Thyroid gland (tissue), 4 donors: ENCODE data around the gene CAAP1.

Experiments
- POLR2A ChIP-seq, 2 donors: fragments of 450-650 bp; IDR thresholded peaks; one replicate each; pipeline ENCODE4 v1.6.1; 2017; ENCODE audit warnings: antibody characterized with exemption in 2 of 2, mild to moderate bottlenecking in 2 of 2, moderate library complexity in 1 of 2
- TF ChIP-seq, protein P1 (sequence below), 6 experiments: fragments of 200-600 bp in 3 of 6; fragments of 450-650 bp in 3 of 6; sonication (generic) in 3 of 6; IDR thresholded peaks; one replicate each; pipeline ENCODE4 v1.5.1; 2016 to 2019; ENCODE audit warnings: antibody characterized with exemption in 6 of 6, mild to moderate bottlenecking in 2 of 6, inconsistent platforms in 1 of 6, moderate library complexity in 1 of 6

DNA sequence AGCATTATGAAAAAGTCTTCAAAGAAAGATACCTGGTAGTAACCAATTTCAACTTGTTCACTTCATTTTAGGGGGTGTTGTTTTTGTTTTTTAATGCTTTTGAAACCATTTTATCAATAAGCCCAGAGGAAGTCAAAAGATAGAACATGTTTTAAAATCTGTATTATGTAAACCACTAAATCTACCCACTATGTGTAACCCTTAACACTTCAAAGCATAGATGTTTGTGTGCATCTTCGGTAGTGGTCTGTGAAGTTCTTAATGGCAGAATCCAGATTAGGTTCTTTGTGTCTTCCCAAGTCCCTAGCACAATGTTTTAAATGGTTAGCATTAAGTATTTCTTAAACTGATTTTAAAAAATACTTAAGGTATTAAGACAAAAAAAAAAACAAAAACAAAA lies 48.2 kb upstream of the CAAP1 start:
- no peak for TF ChIP-seq POLR2A (IDR thresholded peaks at IDR 0.05)
- TF ChIP-seq, protein P1, sequence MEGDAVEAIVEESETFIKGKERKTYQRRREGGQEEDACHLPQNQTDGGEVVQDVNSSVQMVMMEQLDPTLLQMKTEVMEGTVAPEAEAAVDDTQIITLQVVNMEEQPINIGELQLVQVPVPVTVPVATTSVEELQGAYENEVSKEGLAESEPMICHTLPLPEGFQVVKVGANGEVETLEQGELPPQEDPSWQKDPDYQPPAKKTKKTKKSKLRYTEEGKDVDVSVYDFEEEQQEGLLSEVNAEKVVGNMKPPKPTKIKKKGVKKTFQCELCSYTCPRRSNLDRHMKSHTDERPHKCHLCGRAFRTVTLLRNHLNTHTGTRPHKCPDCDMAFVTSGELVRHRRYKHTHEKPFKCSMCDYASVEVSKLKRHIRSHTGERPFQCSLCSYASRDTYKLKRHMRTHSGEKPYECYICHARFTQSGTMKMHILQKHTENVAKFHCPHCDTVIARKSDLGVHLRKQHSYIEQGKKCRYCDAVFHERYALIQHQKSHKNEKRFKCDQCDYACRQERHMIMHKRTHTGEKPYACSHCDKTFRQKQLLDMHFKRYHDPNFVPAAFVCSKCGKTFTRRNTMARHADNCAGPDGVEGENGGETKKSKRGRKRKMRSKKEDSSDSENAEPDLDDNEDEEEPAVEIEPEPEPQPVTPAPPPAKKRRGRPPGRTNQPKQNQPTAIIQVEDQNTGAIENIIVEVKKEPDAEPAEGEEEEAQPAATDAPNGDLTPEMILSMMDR (IDR thresholded peaks at IDR 0.05), result no peak
